HG02588 (cell line): Measurements from ENCODE around the gene PRAC1.
"Not testable (repeated sequence)": the region's sequence is repeated elsewhere in the genome, so short reads cannot be mapped to it uniquely, and the experiment has no call there.

ENCODE experiments used
- ATAC-seq: cut with Tn5 transposase; IDR thresholded peaks from one replicate; pipeline ENCODE4 v1.9.1; 2021; ENCODE audit warnings: mild to moderate bottlenecking, moderate library complexity; ENCODE audit not compliant: unreplicated experiment

The PRAC1 gene

GRCh38 chr17:48727415-48728175 is 5.3 kb upstream of the PRAC1 start:
- no peak for ATAC-seq

- ATAC-seq: no peak
These were observed 4.6 kb upstream of the PRAC1 start for GRCh38 chr17:48726916-48727286.

GRCh38 chr17:48726114-48726915 is 4.0 kb upstream of the PRAC1 start:
- ATAC-seq: no peak

- no peak for ATAC-seq
These were observed 3.2 kb upstream of the PRAC1 start for GRCh38 chr17:48725288-48726064.

GRCh38 chr17:48725004-48725287 is 2.6 kb upstream of the PRAC1 start:
- no peak for ATAC-seq

- no peak for ATAC-seq
These were observed 2.1 kb upstream of the PRAC1 start for GRCh38 chr17:48724251-48725003.

- no peak for ATAC-seq
These were observed 1.3 kb upstream of the PRAC1 start for GRCh38 chr17:48723423-48724250.

- ATAC-seq: no peak
These were observed 651 bp upstream of the PRAC1 start, which contains the start of gene PRAC2 for GRCh38 chr17:48722915-48723422. Gene PRAC2 (plus strand): TSS chr17:48723185. CDS start chr17:48724411, 1,226 bp downstream.

- no peak for ATAC-seq
These were observed 1.3 kb downstream of the PRAC1 start for GRCh38 chr17:48721009-48721402.

GRCh38 chr17:48720266-48721008 is 1.9 kb downstream of the PRAC1 start:
- no peak for ATAC-seq

GRCh38 chr17:48719642-48720265 is 2.6 kb downstream of the PRAC1 start:
- no peak for ATAC-seq

- ATAC-seq: no peak
These were observed 3.3 kb downstream of the PRAC1 start for GRCh38 chr17:48718761-48719641.

GRCh38 chr17:48718227-48718760 is 4.0 kb downstream of the PRAC1 start:
- no peak for ATAC-seq

- no peak for ATAC-seq
These were observed 4.7 kb downstream of the PRAC1 start for GRCh38 chr17:48717367-48718226.

GRCh38 chr17:48716549-48716948 is 5.8 kb downstream of the PRAC1 start:
- ATAC-seq: not testable (repeated sequence)
